Kidney (tissue), 14 donors: Measurements from ENCODE around the gene DLG5. TPM values are rescaled to one million over a fixed set of nuclear protein-coding genes. Genes with fewer than 3 reads are reported as not detected.

Source experiments
- DNase-seq, 5 donors: peaks; one replicate each; pipeline ENCODE4 v3.0.0-alpha.2; 2013 to 2020
- FAIRE-seq: peaks from 2 replicates; lab custom pipeline; 2012; peaks lifted over from hg19 to GRCh38; lab: Jason Lieb, UNC
- H3K27ac ChIP-seq, 2 donors: one replicate each; pipeline ENCODE4 v1.7.0; 2013; ENCODE audit warnings: low read depth in 2 of 2, low read length in 2 of 2, inconsistent platforms in 1 of 2
- H3K27me3 ChIP-seq: one replicate; pipeline ENCODE4 v1.7.1; 2013; ENCODE audit warnings: low read length, inconsistent platforms; ENCODE audit not compliant: control insufficient read depth, insufficient read depth
- H3K36me3 ChIP-seq, 3 donors: one replicate each; pipeline versions ENCODE4 v1.7.0 to v1.7.1; 2013; ENCODE audit warnings: low read length in 3 of 3, control low read depth in 1 of 3, inconsistent platforms in 1 of 3; ENCODE audit not compliant: insufficient read depth in 3 of 3, control insufficient read depth in 2 of 3
- H3K4me1 ChIP-seq, 3 donors: one replicate each; pipeline versions ENCODE4 v1.7.0 to v1.7.1; 2013; ENCODE audit warnings: low read length in 3 of 3, inconsistent platforms in 1 of 3, low read depth in 1 of 3; ENCODE audit not compliant: control insufficient read depth in 2 of 3, insufficient read depth in 2 of 3
- H3K4me3 ChIP-seq, 3 donors: one replicate each; pipeline versions ENCODE4 v1.7.0 to v1.8.1; 2013; ENCODE audit warnings: low read length in 3 of 3, control low read depth in 1 of 3, inconsistent platforms in 1 of 3
- H3K9ac ChIP-seq, 3 donors: one replicate each; pipeline versions ENCODE4 v1.7.0 to v1.7.1; 2013; ENCODE audit warnings: low read length in 3 of 3, control low read depth in 1 of 3, inconsistent platforms in 1 of 3
- H3K9me3 ChIP-seq, 3 donors: one replicate each; pipeline versions ENCODE4 v1.7.0 to v1.7.1; 2013; ENCODE audit warnings: low read length in 3 of 3, control low read depth in 1 of 3, inconsistent platforms in 1 of 3; ENCODE audit not compliant: control insufficient read depth in 2 of 3, insufficient read depth in 1 of 3
- intact Hi-C: fragments of 100-400 bp; cut with DNase I; formaldehyde crosslinking; loops from one replicate; pipeline ENCODE4 v1.11.1; 2022
- polyA plus RNA-seq: library from polyadenylated mRNA; stranded (reverse); fragments of 350-450 nt; fragmentation: Illumina TruSeq; extraction: RNeasy Lipid Tissue Mini Kit (QIAGEN cat#74804); gene quantifications from one replicate; pipeline ENCODE4 v1.2.3, GENCODE V29; 2014; ENCODE audit warnings: low read depth, low replicate concordance; ENCODE audit not compliant: insufficient read depth
- total RNA-seq: library from RNA; stranded (reverse); fragmentation: NEBNext Ultra II Directional; extraction: Animal tissue kit (Norgen Biotek cat#: 25700); gene quantifications from one replicate; pipeline ENCODE4 v1.2.1, GENCODE V29; 2021
- TF ChIP-seq, protein P1 (sequence below): IDR thresholded peaks from 3 replicates; pipeline ENCODE4 v1.5.1; 2012; ENCODE audit warnings: mild to moderate bottlenecking, moderate library complexity, borderline replicate concordance; ENCODE audit not compliant: insufficient read depth; ENCODE audit errors: extremely low read depth
- donor health status: control.
- donor health status: control.
- donor health status: control.
- donor health status: control.
- donor health status: control.
- donor health status: DM: yes; HTN: yes; CAD: no.
- donor health status: Normal renal cell carcinoma (clear cell type).

The DLG5 gene
- total and polyA plus RNA-seq, 2 donors from 2014 or later: 5.4 to 30.0 TPM

DNA sequence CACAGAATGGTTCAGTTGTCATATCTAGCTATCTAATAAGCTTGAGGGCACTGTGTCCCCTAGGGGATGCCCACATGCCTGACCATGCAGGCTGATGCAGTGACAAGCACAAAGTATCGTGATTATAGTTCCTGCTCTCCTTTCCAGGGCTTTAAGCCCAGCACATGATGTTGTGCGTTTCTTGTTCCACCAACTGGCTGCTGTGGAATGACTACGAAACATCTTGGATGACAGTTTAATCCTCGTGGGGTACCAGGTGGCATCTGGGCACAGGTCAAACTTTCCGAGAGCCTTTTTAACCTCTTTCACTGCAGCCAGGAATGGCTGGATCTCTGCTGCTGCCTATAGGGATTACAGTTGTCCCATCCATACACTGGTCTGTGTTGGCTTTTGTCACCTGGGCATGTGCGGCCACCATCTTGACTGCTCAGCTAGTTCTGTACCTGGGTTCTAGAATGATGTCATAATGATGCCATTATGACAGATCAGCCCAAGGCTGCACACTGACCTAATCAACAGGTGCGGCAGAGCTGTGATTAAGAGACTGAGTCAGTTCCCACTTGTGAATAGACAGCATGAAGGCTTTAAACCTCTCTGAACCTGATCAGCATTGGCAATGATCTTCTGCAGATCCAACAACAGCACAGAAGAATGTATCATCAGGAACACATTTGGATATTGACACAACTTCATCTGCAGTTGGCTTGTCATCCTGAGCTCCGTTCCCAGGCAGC is 144.1 kb downstream of the DLG5 start:
- intact Hi-C loops: no loop called here

DNA sequence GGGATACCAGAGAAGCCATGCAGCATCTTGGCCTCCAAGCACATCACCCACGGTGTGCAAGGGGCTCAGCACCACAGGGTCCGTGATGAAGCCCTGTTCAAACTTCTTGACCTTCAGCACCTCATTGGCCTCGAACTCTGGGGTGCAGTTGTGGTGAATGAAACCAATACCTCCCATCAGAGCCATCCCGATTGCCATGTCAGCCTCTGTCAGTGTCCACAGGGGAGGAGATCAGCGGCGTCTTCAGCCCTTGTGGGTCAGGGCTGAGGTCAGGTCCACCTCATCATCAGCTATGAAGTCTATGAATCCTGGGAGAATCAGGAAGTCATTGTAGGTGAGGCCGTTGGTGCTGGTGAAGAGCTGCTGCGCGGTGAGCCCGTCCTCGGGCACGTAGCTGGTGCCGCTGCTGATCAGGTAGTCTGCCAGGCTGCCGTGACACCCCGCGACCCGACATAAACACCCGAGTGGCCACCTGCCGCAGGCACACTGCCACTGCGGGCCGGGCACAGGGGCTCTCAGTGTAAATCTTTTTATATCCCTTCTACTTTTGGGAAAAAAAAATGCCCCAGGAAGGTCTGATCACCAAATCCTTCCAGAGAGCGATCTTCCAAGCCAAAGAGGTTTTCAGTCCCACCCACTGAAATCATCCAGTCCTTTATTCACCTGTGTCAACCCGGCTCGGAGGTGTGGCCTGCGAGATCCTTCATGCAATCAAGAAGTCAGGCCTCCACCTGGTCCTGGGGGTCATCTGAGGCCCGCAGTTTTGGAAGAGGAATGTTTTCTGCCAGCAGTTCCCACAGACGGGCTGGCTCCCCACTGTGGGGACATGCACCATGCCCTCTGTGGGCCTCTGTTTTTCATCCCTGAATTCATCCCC is 144.9 kb downstream of the DLG5 start:
- peaks cover 0 to 7% (median 5%) of the 10 kb centered on the region in 3 donors for H3K36me3 ChIP-seq
- TF ChIP-seq, protein P1, sequence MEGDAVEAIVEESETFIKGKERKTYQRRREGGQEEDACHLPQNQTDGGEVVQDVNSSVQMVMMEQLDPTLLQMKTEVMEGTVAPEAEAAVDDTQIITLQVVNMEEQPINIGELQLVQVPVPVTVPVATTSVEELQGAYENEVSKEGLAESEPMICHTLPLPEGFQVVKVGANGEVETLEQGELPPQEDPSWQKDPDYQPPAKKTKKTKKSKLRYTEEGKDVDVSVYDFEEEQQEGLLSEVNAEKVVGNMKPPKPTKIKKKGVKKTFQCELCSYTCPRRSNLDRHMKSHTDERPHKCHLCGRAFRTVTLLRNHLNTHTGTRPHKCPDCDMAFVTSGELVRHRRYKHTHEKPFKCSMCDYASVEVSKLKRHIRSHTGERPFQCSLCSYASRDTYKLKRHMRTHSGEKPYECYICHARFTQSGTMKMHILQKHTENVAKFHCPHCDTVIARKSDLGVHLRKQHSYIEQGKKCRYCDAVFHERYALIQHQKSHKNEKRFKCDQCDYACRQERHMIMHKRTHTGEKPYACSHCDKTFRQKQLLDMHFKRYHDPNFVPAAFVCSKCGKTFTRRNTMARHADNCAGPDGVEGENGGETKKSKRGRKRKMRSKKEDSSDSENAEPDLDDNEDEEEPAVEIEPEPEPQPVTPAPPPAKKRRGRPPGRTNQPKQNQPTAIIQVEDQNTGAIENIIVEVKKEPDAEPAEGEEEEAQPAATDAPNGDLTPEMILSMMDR: no peak
- H3K4me3 ChIP-seq: no peak overlapping the region
- H3K27me3 ChIP-seq: no peaks in the 10 kb centered on the region
- no peak overlapping the region for H3K27ac ChIP-seq
- DNase-seq (no peak), FAIRE-seq (no peak)
- no peaks in the 10 kb centered on the region for H3K4me1 ChIP-seq
- H3K9ac ChIP-seq: no peak overlapping the region
- H3K9me3 ChIP-seq: peaks cover 0 to 4% (median 0%) of the 10 kb centered on the region in 3 donors
- intact Hi-C loops: no loop called here

More for the DNA sequence above, 144.1 kb downstream of the DLG5 start:
- Histone ChIP-seq H3K27me3 (no peaks in the 10 kb centered on the region), H3K4me3 (no peak overlapping the region), H3K9ac (no peak overlapping the region), H3K9me3 (peaks cover 0 to 1% (median 0%) of the 10 kb centered on the region in 3 donors), H3K4me1 (no peaks in the 10 kb centered on the region), H3K27ac (no peak overlapping the region), H3K36me3 (peaks cover 0 to 7% (median 5%) of the 10 kb centered on the region in 3 donors)
- FAIRE-seq: no peak
- DNase-seq: no peak
- TF ChIP-seq, protein P1: no peak

DNA sequence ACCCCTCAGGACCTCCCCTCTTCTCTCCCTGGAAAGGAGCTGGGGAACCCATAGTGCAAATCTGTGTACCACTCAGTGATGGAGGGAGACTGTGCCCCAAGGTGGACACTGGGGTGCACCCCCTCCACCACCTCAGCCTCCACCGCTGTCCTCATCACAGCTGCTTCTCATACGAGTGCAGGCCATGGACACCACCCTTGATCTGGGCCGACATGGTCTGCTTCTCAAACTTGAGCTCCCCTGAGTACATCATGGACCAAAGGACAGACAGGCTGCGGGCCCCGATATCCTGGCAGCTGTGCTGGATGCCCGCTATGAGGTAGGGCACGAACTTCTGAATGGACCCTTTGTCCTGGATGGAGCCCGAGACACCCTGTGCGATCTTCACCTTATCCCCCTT is 146.4 kb downstream of the DLG5 start:
- H3K27me3 ChIP-seq: no peaks in the 10 kb centered on the region
- no peak overlapping the region for H3K9ac ChIP-seq
- peaks cover 0 to 4% (median 0%) of the 10 kb centered on the region in 3 donors for H3K9me3 ChIP-seq
- no peak overlapping the region for H3K27ac ChIP-seq
- intact Hi-C loops: no loop called here
- TF ChIP-seq, protein P1: no peak
- H3K4me3 ChIP-seq: no peak overlapping the region
- FAIRE-seq (no peak), DNase-seq (no peak)
- H3K4me1 ChIP-seq: no peaks in the 10 kb centered on the region
- H3K36me3 ChIP-seq: peaks cover 0 to 7% (median 5%) of the 10 kb centered on the region in 3 donors
